GM18505 (cell line): Measurements from ENCODE around the gene CLK1.

Experiments used
- ATAC-seq: cut with Tn5 transposase; IDR thresholded peaks from one replicate; pipeline ENCODE4 v1.9.1; 2021; ENCODE audit not compliant: unreplicated experiment
- POLR2A ChIP-seq: IDR thresholded peaks from 4 replicates; pipeline ENCODE4 v1.6.1; 2011; ENCODE audit warnings: borderline replicate concordance; ENCODE audit not compliant: insufficient read depth, insufficient read length; ENCODE audit errors: extremely low read depth

CLK1 gene

DNA sequence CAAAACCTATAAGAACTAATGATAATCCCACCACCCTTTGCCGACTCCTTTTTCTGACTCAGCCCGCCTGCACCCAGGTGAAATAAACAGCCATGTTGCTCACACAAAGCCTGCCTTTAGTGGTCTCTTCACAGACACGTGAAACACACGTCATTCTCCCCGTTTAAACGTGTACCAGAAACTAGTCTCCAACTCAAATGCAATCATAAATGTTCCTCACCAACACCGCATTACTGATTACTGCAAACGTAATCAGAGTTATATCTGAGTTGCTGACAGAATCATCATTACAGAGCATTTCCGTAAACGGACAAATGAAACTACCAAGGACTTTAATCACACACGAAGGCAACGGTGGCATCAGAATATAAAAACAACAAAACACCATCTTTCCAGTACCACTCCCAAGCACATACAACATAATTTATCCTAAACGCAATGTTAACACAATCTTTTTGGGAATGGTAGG, 1.9 kb downstream of the CLK1 start:
- no peak for ATAC-seq
- no peak for TF ChIP-seq POLR2A

GRCh38 chr2:200861617-200862155, 2.8 kb downstream of the CLK1 start:
- TF ChIP-seq POLR2A: no peak
- ATAC-seq: no peak

DNA sequence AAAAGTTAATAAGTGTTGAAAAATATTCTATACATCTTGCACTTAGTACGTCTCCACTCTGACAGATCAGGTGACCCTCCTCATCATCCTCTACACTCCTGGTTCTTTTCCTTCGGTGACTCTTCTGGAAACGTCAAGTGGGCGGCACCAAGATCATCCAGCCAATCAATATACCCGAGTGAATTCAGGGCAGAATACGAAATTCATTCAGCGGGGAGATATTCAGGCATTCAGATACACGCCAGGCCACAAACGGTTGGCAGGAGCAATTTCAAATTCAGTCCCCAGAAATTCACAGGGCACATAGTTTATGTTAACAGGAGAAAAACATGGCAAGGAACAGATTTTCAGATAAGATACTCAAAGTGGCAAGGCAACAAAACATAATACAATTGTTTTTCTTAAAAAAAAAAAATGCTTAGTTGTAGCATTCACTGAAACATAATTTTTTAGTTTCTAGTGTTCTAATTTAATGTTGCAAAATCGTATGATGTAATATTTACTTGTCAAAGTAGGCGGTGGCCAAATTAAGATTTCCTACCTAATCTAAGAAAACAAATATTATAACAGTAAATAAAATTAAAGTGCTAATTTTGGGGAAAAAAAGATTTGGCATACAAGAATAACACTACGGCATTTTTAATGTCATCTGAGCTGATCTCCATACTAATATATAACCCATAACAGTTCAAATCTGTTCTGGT, 4.2 kb downstream of the CLK1 start:
- no peak for ATAC-seq
- TF ChIP-seq POLR2A: no peak

GRCh38 chr2:200856806-200857205, 7.7 kb downstream of the CLK1 start:
- ATAC-seq: no peak
- no peak for TF ChIP-seq POLR2A

GRCh38 chr2:200852605-200853004, 11.9 kb downstream of the CLK1 start:
- no peak for TF ChIP-seq POLR2A
- ATAC-seq: no peak

GRCh38 chr2:200851398-200852248, 12.8 kb downstream of the CLK1 start:
- no peak for TF ChIP-seq POLR2A
- ATAC-seq: no peak

DNA sequence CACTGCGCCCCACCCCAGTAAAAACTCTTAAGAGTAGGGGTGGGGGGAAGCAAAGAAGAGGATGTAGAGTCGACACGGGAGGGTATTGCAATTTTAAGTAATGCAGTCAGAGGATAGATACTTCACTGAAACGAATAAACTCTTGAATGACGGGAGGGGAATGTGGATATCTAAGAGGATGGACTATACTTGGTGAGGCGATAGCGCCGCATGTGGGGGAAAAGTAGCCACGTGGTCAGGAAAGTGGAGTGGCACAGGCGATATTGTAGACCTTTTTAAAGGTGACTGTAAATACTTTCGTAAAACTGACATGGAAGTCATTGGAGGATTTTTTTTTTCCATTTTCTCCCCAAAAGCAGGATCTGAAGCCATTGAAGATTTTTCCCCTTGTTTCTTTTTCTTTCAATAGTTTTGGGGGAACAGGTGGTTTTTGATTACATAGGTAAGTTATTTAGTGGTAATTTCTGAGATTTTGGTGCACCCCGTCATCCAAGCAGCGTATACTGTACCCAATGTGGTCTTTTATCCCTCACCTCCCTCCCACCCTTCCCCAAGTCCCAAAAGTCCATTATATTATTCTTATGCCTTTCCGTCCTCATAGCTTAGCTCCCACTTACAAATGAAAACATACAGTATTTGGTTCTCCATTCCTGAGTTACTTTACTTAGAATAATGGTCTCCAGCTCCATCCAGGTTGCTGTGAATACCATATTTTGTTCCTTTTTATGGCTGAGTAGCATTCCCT, 13.8 kb downstream of the CLK1 start:
- ATAC-seq: no peak
- no peak for TF ChIP-seq POLR2A

DNA sequence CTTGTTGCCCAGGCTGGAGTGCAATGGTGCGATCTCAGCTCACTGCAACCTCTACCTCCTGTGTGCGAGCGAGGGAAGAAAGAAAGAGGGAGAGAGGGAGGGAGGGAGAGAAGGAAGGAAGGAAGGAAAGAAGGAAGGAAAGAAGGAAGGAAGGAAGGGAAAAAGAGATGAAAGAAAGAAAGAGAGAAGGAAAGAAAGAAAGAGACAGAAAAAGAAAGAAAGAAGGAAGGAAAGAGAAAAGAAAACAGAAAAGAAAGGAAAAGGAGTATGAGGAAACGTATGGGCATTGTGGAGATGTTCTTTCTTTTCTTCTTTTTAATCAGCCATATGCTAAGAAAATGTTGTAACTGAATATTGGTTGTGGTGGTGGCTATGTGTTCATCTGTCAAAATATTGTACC, 16.5 kb downstream of the CLK1 start:
- no peak for TF ChIP-seq POLR2A
- ATAC-seq: no peak

GRCh38 chr2:200847269-200847668, 17.2 kb downstream of the CLK1 start:
- no peak for TF ChIP-seq POLR2A
- ATAC-seq: no peak

DNA sequence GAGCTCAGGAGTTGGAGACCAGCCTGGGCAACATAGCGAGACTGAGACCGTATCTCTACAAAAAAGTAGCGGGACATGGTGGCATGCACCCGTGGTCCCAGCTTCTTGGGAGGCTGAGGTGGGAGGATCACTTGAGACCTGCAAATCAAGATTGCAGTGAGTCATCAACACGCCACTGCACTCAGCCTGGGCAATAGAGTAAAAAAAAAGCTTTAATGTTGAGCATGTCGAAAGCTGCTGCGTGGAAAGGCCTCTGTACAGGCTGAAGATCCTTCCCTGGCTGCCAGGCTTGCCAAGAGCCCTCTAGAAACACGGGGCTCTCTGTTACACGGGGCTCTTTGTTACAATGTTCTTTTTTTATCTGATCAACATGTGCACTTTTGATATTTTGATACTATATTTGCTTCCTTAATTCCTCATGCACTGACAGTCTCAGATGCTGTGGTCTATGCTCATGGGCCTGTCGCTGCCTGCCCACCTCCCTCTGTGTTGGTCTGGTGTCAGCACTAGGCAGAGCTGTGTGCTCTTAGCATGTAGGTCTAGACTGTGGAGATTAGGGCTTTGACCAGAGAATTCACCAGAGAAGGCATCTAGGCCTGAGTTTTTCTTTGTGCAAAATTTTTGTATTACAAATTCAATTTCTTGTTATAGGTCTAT, 18.7 kb downstream of the CLK1 start:
- no peak for ATAC-seq
- no peak for TF ChIP-seq POLR2A

DNA sequence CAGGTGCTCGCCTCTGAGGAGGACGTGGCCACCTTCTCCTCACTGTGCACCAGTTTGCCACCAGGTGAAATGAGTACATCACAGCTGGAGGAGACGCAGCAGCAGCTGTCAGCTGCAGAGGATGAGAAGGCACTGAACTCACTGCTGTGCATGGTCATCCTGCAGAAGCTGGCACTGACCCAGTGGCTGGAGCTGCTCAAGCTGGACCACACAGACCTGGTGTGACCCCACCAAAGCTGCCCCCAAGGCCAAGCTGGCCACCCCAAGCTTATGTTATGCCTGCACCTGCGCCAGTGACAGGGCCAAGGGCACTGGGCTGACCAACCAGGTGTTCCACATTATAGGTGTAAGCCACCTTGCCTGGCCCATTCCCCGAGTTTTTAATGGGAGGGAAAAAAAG, 19.3 kb downstream of the CLK1 start:
- ATAC-seq: no peak
- no peak for TF ChIP-seq POLR2A

GRCh38 chr2:200843993-200844948, 20.2 kb downstream of the CLK1 start:
- no peak for TF ChIP-seq POLR2A
- ATAC-seq: no peak
